HG03196 (cell line): ENCODE measurements around the gene FCER1G.
A peak's percentile ranks its signal among the peaks of the same experiment; 100 is the strongest.
"Not testable (repeated sequence)": the region's sequence is repeated elsewhere in the genome, so short reads cannot be mapped to it uniquely, and the experiment has no call there.

Source experiments
- ATAC-seq: cut with Tn5 transposase; IDR thresholded peaks from one replicate; pipeline ENCODE4 v1.9.1; 2021; ENCODE audit not compliant: unreplicated experiment

Gene FCER1G

GRCh38 chr1:161206411-161207140, 8.5 kb upstream of the FCER1G start:
- no peak for ATAC-seq

DNA sequence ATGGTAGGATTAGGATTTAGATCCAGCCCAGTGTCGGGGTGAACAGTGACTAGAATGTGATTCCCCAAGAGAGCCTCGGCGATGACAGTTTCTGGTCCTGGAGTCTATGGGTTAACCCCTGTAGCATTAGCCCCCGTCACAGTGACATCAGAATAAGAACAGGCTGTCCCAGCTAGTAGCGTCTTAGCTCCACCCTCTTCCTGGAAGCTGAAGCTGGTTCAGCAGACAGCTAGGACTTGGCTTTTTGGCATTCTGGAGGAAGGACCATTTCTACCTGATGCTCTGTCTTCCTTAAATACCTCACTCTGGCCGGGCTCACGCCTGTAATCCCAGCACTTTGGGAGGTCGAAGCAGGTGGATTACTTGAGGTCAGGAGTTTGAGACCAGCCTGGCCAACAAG, 7.9 kb upstream of the FCER1G start:
- no peak for ATAC-seq

GRCh38 chr1:161209790-161210409, 5.2 kb upstream of the FCER1G start:
- ATAC-seq: no peak

GRCh38 chr1:161214369-161214768, 726 bp upstream of the FCER1G start:
- no peak for ATAC-seq

DNA sequence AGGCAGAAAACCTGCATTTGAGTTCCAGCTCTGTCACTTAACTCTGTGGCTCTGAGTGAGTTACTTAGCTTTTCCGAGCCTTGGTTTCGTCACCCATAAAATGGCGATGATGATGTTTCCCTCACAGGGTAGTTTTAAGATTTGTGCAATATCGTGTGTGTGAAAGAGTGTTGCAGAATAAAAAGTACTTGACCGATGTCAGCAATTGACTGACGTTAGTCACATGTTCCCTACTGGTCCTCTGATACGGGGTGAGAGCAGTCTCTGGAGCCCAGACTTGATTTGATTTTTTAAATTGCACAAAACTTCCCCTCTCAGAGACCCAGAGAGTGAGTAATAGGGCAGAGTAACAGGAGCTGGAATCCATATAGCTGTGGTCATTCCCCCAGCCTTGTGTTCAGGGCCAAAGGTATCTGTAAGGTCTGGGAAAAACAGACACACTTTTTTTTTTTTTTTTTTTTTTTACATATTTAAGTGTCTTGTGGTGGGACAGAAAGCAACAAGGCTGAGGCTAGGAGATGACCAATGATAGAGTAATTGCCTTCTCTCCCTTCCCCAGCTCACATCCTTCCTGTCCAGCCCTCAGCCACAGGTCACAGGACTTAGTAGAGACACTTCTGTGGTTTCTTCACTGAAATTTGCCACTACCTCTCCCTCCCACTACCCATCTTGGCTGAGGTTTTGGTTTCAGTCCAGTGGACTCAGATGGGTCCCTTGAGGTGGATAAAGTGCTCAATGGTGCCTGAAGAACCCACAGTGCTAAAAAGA, 2.0 kb downstream of the FCER1G start:
- ATAC-seq: peak; percentile 90

GRCh38 chr1:161217831-161218230, 2.7 kb downstream of the FCER1G start:
- no peak for ATAC-seq

DNA sequence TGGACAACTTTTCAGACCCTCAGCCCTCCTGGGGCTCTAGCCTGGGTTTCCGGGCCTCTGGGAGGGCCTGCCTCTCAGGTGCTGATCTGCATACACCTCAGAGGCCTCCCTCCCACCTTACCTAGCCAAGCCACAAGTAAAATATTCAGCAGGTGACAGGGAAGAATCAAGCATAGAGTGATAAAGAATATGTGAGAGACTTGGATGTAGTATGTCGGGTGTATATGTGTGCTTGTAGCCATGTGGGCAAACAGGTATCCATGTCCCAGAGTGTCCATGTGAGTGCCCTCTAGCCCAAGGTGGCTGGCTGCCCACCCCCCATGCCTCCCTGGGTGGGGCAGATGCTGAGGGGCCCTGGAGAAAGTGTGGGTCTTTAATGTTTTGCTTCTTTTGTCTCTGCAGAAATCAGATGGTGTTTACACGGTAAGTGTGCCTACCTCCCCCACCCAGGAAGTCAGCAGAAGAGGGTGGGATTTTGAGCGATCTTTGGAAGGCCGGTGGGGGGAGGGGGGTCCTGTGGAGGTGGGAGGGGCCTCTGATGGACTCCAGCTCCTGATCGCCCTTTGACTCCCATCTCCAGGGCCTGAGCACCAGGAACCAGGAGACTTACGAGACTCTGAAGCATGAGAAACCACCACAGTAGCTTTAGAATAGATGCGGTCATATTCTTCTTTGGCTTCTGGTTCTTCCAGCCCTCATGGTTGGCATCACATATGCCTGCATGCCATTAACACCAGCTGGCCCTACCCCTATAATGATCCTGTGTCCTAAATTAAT, 3.4 kb downstream of the FCER1G start:
- no peak for ATAC-seq

DNA sequence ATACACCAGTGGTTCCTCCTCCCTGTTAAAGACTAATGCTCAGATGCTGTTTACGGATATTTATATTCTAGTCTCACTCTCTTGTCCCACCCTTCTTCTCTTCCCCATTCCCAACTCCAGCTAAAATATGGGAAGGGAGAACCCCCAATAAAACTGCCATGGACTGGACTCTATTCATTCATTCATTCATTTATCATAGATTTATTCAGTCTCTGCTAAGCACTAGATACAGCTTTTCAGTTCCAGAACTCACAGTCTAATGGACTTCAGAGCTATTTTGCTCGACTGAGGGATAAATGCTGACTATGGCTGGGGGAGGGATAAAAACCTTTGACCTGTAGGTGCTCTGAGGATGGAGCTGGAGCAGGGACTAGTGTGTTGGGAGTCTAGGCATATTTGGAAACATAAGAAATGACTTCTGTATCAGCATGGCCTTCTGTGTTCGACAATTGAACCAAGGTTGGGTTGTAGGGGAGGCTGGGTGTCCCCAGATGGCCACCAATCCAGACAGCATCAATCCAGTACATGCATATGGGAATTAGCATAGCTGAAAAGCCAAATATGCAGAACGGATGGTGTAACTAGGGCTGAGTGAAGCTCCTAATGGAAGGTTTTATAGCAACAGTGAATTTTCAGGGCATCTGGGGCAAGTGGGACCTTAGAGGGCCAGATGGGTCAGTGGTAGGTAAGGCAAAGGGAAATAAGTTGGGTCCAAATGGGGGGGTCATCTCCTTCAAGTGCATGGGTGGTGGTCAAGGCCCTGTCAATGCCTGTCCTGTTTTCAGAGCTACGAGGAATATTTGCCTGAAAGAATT, 4.2 kb downstream of the FCER1G start:
- no peak for ATAC-seq

DNA sequence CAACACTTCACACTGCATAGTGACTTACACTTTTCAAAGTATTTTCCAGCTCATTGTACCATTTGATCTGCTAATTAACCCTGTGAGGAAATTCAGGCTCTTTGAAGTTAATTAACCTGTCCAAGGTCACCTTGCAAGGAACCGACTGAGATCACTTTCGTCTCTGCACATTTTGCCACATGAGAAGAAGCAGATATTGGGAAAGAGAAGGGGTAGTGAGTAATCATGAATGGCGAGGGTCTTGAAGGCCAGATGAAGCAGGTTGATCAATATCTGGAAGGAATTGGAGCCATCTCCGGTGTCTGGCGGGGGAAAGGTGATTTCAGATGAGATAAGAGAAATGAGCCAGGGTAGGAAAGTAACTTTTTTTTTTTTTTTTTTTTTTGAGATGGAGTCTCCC, 4.9 kb downstream of the FCER1G start:
- no peak for ATAC-seq

DNA sequence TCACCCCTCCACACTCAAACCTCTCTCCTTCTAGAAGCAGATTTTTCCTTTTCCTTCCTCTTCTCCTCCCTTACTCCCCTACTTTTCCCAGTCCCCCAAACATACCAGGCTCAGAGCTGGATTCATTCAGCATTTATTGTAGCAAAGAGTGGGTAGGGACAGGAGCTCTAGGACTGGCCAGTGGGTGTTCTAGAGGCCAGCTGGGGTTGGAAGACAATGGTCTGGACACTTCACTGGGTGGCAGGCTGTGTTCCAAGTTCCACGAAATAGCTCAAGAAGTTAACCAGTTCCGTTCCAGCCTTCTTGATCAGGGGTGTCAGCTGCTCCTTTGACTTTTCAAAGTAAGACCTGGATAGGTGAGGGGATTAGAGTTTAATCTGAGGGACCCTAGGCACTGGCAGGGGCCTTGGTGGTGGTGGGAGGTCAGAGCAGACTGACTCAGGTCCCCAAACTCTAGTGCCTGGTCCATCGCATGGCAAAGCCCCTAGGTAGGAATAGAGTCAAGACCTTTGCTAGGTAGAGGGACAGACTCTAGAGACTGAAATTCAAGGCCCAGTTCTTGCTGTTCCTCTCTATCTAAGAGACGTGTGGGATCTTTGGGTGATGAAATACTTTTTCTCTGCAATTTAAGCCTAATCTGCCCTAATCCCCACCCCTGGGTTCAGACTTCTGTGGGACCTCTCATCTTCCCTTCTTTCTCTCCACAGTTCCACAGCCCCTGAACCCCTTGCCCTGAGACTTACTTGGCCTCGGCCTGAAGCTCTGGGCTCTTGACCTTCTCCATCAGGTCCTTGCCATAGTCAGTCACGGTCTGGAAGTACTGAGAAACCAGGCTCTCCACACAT, 7.3 kb downstream of the FCER1G start:
- no peak for ATAC-seq

DNA sequence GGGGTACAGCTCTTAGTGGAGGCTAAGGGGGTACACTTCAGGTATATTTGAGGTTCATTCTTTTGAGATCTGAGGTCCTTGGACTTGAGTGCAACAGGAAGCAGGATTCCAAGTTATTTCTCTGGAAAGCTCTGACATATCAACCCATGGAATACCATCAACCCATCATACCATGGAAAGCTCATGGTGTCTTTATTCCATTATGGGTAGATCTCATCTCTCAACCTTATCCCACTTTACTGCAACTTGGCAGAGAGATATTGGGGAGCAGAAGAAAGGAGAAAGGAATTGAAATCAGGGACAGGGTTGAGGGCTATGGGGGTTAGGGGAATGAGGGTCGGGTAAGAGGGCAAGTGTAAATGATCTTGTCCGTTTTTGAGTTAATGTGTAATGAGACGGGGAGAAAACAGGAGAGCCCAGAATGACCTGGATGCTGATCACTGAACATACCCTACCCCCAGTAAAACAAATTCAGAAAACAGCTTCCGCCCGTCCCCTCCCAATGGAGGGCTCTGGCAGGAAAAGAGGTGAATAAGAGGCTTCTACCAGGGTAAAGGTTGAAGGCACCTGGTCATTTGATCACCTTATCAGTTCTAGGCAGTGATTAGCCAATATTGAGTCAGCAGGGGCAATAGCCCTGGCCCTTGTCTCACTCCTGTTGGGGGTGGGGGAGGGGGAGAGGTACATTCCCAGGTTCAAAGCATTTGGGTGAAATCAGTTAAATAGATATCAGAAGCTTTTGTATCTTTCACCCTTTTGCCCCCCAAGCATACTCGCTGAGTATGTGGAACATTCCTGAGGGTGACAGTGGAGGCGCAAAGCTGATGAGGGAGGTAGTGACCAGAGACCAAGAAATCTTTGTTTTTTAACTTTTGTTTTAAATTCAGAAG, 9.0 kb downstream of the FCER1G start:
- no peak for ATAC-seq

GRCh38 chr1:161224695-161225087, 9.6 kb downstream of the FCER1G start:
- not testable (repeated sequence) for ATAC-seq

GRCh38 chr1:161225178-161225533, 10.1 kb downstream of the FCER1G start:
- ATAC-seq: no peak

DNA sequence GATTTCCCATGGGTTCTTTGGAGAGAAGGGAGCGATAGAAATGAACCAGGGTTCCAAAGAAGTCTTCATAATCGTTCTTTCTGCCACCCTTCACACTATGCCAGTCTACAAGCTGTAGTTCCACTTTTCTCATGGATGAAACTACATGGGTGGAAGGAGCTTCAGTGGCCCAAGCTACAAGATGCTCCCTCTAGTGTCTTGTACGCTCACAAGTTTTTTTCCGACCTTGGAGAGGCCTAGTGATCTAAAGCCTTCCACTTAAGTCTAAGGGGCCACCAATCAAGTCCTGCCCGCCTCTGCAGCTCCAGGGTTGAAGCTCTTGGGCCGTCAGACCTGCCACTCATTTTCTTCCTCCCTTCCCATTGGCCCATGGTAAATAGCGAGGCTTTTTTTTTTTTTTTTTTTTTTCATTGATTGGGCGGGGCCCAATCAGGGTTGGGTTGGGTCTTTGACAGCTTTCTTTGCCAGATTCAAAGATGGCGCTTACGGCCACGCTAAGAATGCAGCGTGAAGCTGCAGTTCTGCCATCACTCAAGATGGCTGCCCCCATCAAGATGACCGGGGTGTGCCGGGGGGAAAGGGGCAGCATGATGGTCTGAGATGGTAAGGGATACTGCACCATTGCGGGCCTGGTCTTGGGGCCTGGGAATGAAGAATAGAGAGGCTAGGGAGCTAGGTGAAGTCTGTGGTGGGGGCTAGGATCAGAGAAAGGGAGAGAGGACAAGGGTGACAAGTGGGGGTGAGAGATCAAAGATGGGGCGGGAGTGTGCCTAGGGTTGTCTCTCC, 10.6 kb downstream of the FCER1G start, which contains the start of gene TOMM40L:
TSS of gene TOMM40L (plus strand) at position 527 of the 786 bp plus-strand sequence. CDS start 430 bp downstream, outside the sequence.
- peak; percentile 84 for ATAC-seq

- no peak for ATAC-seq
These were observed 11.2 kb downstream of the FCER1G start for GRCh38 chr1:161226320-161226711.

DNA sequence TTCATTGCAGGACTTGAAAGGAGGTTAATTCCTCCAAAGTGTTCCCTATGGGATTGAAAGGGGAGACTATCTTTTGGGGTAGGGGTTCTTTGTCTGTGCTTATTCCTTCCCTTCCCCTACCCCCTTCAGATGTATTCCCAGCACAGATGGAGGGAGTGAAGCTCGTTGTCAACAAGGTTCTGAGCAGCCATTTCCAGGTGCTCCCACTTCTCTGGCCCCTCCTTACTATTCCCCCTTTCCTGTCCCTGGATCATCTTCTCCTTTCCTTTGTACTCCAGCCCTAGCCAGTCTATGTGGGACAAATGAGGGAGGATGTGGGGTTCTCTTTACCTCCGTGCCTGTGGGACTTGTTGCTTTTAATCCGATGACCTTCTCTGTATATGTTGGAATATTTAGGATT, 11.7 kb downstream of the FCER1G start:
- no peak for ATAC-seq

- no peak for ATAC-seq
These were observed 12.2 kb downstream of the FCER1G start for GRCh38 chr1:161227196-161227871.
